ENCODE data around the gene MR1.

DNA sequence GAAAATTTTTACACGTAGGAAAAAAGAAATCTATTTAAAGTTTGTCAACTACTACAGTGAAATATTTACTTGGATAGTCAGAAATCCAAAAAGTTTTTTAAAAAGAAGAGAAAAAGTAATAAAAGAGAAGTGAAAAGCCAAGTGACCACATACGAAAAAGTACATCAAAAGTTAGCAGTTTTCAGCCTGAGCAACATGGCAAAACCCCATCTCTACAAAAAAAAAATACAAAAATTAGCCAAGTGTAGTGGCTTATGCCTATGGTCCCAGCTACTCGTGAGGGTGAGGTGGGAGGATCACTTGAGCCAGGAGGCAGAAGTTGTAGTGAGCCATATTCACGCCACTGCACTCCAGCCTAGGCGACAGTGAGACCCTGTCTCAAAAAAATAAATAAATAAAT, 5.2 kb upstream of the MR1 start:
- TF ChIP-seq, protein P1, sequence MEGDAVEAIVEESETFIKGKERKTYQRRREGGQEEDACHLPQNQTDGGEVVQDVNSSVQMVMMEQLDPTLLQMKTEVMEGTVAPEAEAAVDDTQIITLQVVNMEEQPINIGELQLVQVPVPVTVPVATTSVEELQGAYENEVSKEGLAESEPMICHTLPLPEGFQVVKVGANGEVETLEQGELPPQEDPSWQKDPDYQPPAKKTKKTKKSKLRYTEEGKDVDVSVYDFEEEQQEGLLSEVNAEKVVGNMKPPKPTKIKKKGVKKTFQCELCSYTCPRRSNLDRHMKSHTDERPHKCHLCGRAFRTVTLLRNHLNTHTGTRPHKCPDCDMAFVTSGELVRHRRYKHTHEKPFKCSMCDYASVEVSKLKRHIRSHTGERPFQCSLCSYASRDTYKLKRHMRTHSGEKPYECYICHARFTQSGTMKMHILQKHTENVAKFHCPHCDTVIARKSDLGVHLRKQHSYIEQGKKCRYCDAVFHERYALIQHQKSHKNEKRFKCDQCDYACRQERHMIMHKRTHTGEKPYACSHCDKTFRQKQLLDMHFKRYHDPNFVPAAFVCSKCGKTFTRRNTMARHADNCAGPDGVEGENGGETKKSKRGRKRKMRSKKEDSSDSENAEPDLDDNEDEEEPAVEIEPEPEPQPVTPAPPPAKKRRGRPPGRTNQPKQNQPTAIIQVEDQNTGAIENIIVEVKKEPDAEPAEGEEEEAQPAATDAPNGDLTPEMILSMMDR (IDR thresholded peaks at IDR 0.05; ENCODE audit: low read depth, low read length) = no peak
- TF ChIP-seq MYC (IDR thresholded peaks at IDR 0.05; ENCODE audit: low read depth, low read length) (no peak), POLR2A (IDR thresholded peaks at IDR 0.05; ENCODE audit: extremely low read depth, insufficient read length) (no peak)
- TF ChIP-seq, protein P2, sequence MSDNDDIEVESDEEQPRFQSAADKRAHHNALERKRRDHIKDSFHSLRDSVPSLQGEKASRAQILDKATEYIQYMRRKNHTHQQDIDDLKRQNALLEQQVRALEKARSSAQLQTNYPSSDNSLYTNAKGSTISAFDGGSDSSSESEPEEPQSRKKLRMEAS (IDR thresholded peaks at IDR 0.05; ENCODE audit: low read depth, low read length) = no peak
